ENCODE results near the gene SLC27A6. TPM values are rescaled to one million over a fixed set of nuclear protein-coding genes. Genes with fewer than 3 reads are reported as not detected.

SLC27A6 gene
- polyA plus RNA-seq, 1 of the 3 experiments (the other 2 are of a cell fraction): 0.12 TPM

DNA sequence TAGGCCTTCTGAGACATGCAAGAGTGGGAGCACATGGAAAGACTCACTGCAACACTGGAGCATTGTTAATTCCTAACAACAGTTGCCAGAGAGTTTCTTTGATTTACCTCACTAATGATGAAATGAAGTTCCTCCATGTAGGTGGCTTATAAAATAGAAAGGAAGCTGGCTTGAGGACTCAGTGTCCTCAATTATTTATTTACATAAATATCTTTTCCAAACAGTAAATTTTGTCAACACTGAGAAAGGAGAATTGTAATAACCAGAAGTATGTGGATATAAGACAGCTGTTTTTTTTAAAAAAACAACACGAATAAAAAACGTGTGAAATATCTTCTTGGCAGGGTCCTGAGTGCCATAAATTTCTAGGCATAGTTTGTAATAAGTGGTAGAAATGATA lies 9.1 kb upstream of the SLC27A6 start (continued):
- no peak for TF ChIP-seq IRF3 (IDR thresholded peaks at IDR 0.05; ENCODE audit: low read depth, low read length)
- TF ChIP-seq GABPA (IDR thresholded peaks at IDR 0.05; ENCODE audit: low read depth): no peak
- no peak for TF ChIP-seq CTCF (IDR thresholded peaks at IDR 0.05)

GRCh38 chr5:128962211-128962610 lies 3.1 kb upstream of the SLC27A6 start:
- Histone ChIP-seq H3K36me3 (replicated peaks in 1 of 2; ENCODE audit: control insufficient read depth in 1 of 2, insufficient read depth in 2 of 2, low read length in 1 of 2) (no peaks in the 10 kb centered on the region), H3K27ac (ENCODE audit: low read depth in 2 of 2, low read length in 1 of 2) (no peak overlapping the region), H3K4me2 (no peak overlapping the region), H4K20me1 (ENCODE audit: insufficient read depth) (no peaks in the 10 kb centered on the region), H3K9me2 (no peaks in the 10 kb centered on the region), H3K4me1 (ENCODE audit: control insufficient read depth in 1 of 2, insufficient read depth in 2 of 2, low read depth in 1 of 2, low read length in 1 of 2) (no peaks in the 10 kb centered on the region; a peak in 1 of 4 replicates), H3K9me3 (no peaks in the 10 kb centered on the region), H3K79me2 (ENCODE audit: insufficient read depth) (no peaks in the 10 kb centered on the region), H3K4me3 (ENCODE audit: low read depth in 2 of 2, low read length in 1 of 2) (no peak overlapping the region), H3K9ac (no peak overlapping the region), H3F3A (replicated peaks; ENCODE audit: insufficient read depth) (no peaks in the 10 kb centered on the region), H2AFZ (ENCODE audit: low read depth) (no peak overlapping the region), H3K27me3 (ENCODE audit: insufficient read depth) (no peaks in the 10 kb centered on the region; the same call in 1 of the 2 replicates)
- POLR2A ChIA-PET: no interaction called here
- TF ChIP-seq RCOR1 (IDR thresholded peaks at IDR 0.05; ENCODE audit: low read length): no peak
- no peak for TF ChIP-seq CTCF (IDR thresholded peaks at IDR 0.05)
- TF ChIP-seq, protein P1, sequence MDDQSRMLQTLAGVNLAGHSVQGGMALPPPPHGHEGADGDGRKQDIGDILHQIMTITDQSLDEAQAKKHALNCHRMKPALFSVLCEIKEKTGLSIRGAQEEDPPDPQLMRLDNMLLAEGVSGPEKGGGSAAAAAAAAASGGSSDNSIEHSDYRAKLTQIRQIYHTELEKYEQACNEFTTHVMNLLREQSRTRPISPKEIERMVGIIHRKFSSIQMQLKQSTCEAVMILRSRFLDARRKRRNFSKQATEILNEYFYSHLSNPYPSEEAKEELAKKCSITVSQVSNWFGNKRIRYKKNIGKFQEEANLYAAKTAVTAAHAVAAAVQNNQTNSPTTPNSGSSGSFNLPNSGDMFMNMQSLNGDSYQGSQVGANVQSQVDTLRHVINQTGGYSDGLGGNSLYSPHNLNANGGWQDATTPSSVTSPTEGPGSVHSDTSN (IDR thresholded peaks at IDR 0.05): no peak
- no peak for TF ChIP-seq IRF3 (IDR thresholded peaks at IDR 0.05; ENCODE audit: low read depth, low read length)
- no peak for TF ChIP-seq ELF1 (IDR thresholded peaks at IDR 0.05)
- TF ChIP-seq TAF1 (IDR thresholded peaks at IDR 0.05; ENCODE audit: borderline replicate concordance, low read depth, low read length): no peak
- no peak for TF ChIP-seq RXRA (IDR thresholded peaks at IDR 0.05; ENCODE audit: borderline replicate concordance, low read depth)
- no peak for DNase-seq
- CTCF ChIA-PET: interaction anchor here (0.7 kb wide), 1 partner anchor 1087 kb away, joined by 3 read pairs; no protein-coding TSS in a partner anchor
- WGBS (ENCODE audit: low lambda C conversion rate): 52% methylated on average over 6 of the region's 6 CpGs

Data from SK-N-SH (cell line).